DMS79 treated with DMSO at 0.1 percent for 48 hours (cell line): ENCODE data around the gene CAMKMT.
A peak's percentile ranks its signal among the peaks of the same experiment; 100 is the strongest.

Source experiments
- DNase-seq: peaks from one replicate; lab custom pipeline; 2025; lab: John Stamatoyannopoulos, UW

CAMKMT gene

DNA sequence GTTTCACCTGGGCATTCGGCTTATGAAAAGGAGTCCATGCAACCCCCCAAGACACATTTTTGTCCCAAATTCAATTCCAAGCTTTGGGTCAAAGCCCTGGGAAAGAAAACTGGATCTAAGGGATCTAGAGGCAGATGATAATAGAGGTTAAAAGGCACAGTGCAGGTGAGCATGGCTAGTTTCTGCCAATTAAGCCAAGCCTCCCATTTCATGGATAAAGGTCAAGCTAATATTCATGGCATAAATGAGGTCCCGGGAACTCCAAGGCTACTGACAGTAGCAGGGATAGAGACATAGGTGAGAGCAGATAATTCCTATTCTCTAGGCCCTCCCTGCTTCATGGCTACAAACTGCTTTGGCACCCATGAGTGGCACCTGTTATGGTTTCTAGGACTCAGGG, 83.1 kb downstream of the CAMKMT start:
- no peak for DNase-seq

DNA sequence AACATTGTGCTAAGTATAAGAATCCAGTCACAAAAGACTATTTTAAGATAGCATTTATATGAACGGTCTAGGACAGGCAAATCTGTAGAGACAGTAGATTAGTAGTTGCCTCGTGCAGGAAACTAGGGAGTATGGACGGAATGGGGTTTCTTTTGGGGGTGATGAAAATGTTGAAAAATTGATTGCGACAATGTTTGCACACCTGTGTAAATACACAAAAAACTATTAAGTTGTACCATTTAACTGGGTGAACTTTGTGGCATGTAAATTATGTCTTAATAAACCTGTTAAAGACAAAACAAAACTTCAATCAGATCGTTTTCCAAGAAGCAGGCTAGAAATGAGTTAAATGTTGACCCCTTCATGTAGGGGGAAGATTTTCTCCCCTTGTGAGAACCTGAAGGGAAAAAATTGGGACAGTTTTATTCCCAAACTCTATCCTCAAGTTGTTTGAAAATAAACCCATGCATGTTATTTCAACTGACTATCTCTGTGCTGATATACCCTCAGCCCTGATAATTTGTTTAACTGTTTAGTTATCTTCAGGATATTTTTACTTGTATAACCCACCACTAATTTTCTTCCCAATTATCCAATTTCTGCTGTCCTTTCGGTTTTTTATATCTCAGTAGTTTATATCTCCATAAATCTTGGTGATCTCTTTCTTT, 87.2 kb downstream of the CAMKMT start:
- DNase-seq: no peak

GRCh38 chr2:44450082-44450481, 88.3 kb downstream of the CAMKMT start:
- DNase-seq: no peak

DNA sequence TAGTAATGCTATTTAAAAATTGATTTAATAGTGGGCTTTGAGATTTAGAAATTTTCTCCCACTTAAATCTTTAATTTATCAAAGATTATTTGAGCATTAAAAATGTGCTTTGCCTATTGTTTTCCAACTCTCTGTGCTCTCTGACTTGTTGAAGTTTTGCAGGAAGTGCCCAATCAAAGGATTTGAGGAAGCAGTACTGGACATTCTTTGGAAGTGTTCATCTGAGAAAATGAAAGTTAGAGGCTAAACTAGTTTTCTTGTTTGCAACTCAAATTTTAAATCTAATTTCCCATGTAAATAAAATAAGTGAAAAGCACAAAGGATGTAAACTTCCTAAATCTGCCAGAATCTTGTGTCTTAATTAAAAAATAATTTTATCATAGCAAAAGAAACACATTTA, 89.1 kb downstream of the CAMKMT start:
- DNase-seq: no peak

GRCh38 chr2:44452069-44452583, 90.4 kb downstream of the CAMKMT start:
- no peak for DNase-seq

DNA sequence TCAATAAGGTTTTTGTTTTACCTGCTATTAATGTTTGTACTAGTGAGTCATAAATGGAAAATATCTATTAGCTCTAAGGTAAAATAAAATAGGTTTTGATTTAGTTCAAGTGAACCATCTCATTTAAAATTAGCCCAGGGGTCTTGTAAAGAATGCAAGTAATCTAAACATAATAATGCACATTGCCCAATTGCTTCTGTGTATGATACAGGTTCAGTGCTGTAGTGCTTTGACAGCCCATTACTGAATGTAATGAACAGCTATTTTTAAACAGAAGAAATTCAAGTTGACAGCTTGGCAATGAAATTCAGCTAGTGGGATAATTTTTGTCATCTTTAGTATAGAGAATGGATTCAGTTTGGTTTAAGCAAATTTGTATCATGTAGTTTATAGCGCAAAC, 91.5 kb downstream of the CAMKMT start:
- DNase-seq: no peak

GRCh38 chr2:44455877-44456276, 94.1 kb downstream of the CAMKMT start:
- DNase-seq: no peak

GRCh38 chr2:44456946-44457345, 95.2 kb downstream of the CAMKMT start:
- no peak for DNase-seq

DNA sequence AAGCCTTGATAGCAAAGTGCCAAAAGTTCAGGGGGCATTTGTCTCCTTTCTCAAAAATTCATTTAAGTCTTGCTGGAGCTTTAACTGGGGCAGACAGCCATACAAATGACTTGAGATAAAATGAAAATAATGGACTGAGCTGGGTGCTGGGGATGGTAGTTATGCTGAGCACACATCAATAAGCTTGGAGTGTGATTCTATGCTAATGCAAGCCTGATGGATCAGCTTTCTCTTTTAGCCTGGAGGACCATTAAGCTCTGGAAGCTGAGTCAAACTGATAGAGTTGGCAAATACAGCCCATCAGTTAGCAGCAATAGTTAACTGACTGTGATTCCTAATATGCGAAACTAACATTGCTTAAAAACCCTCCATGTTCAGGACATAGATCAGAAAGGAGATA, 98.0 kb downstream of the CAMKMT start:
- DNase-seq: peak; percentile 67

- no peak for DNase-seq
These were observed 101.4 kb downstream of the CAMKMT start for GRCh38 chr2:44462934-44463849.

DNA sequence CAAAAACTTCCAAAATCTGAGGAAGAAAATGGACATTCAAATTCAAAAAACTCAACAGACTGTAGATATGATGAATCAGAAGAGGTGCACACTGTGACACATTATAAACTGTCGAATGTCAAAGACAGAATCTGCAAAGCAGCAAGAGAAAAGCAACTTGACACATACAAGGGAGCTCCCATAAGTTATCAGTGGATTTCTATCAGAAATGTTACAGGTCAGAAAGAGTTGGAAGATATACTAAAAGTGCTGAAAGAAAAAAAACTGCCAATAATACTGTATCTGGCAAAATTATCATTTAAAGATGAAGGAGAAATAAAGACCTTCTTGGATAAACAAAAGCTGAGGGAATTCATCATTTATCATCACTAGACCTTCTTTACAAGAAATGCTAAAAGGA, 102.7 kb downstream of the CAMKMT start:
- DNase-seq: no peak

- DNase-seq: no peak
These were observed 108.4 kb downstream of the CAMKMT start for GRCh38 chr2:44470151-44470550.

GRCh38 chr2:44477657-44478414, 116.1 kb downstream of the CAMKMT start:
- DNase-seq: no peak

DNA sequence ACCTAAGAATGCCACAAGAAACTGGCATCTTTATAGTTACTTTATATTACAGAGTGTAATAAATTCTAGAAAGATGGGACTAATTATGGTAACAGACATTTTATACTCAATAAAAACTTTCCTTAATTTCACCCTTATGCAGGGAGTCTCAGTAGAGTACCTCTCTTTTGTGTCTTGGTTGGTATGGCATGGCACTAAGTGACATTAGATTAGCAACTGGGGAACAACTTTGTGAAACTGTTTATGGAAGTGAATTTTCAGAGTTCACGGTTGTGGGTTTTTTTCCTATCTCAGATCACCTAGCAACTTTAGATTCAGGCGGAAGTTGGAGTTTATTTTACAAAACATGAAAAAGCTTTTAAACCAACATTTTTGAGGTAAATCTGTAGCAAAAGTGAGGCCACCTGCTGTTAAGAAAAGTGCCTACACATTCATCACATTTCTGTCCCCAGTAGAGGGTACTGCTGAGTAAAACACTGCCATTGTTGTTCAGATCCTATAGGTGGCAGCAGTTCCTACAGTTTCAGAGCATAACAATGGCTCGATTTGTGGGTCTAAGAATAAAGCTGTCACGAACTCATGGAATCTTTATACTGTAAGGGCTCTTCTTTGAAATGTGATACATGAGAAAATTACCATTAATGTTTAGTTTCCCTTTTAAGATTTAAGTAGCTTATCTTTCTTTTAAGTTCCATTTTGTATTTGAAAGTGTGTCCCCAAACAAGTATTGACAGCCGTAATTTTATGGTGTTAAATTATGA, 117.6 kb downstream of the CAMKMT start:
- DNase-seq: peak; percentile 88

DNA sequence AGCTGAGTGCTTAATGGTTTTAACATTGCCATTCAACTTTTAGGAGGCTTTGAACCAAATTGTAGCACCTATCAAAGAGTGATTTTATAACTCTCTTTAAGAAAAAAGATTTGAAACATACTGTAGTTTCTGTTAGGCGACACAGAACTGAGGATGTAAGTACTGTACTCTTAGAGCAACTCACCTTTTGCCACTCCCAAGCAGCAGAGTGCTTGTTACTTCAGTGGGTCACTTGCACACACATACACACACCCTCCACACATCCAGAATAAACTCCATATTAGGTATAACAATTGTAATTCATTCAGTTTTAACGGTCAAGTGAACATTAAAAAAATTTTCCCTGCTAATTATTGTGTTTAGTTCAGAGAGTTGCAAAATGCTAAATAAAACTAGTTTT, 118.3 kb downstream of the CAMKMT start:
- peak; percentile 2 for DNase-seq

- DNase-seq: no peak
These were observed 125.3 kb downstream of the CAMKMT start for GRCh38 chr2:44487052-44487451.

- DNase-seq: no peak
These were observed 129.0 kb downstream of the CAMKMT start for GRCh38 chr2:44490726-44491125.

DNA sequence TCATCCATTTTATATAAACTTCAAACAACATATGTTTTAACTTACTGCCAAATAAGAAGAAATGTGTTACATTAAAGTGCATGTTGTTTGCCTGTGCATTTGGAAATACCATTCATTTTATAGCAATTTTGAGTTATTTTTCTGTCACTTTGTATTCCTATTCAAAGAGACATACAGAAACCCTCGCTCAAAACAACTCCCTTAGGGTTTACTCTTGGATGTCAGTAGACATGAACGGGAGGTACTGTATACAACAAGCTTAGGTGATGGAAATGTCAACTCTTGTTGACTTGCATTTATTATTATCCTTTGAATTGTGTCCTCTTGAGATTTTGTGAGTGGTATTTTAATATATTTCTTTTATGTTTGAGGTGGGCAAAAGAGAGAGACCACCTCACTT, 132.3 kb downstream of the CAMKMT start:
- DNase-seq: no peak

- no peak for DNase-seq
These were observed 133.3 kb downstream of the CAMKMT start for GRCh38 chr2:44495035-44495434.

GRCh38 chr2:44495544-44495943, 133.8 kb downstream of the CAMKMT start:
- no peak for DNase-seq

DNA sequence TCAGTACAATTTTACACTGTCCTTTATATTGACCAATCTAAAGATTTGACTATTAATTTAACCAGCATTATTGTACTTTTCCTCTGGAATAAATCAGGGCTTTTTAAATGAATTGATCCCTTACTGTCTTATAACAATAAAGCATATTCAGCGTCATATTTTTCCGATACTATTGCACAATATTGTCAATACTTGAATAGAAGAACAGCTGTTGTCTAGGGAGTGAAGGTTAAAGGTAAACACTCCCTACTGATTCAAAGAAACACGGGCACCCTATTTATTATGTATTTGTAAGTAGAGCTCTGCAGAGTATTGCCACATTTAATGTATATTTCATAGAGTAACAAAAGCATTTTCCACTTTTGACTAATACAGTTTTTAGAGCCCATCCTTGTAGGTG, 134.4 kb downstream of the CAMKMT start:
- DNase-seq: no peak

DNA sequence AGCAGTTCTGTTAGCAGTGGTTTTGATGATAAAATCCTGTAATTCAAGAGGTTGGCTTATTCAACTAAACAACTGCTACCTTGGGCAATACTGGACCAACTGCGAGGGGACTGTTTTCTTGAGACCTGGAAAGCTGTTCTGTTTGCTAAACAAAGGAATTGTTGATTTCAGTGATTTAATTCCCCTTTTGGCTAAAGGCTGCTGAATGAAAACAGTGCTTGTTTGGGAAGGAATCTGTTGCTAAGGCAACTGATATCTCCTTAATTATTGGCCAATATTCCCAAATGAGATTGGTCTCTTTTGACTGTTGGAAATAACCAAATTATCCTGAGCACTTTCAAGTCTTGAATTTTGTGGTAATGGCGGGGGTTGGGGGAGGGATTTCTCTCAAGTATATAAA, 136.8 kb downstream of the CAMKMT start:
- no peak for DNase-seq
